GM18511 (cell line): ENCODE measurements around the gene NOTUM.

Experiments used
- ATAC-seq: cut with Tn5 transposase; IDR thresholded peaks from one replicate; pipeline ENCODE4 v1.9.1; 2021; ENCODE audit warnings: mild to moderate bottlenecking, moderate library complexity; ENCODE audit not compliant: unreplicated experiment

The NOTUM gene

DNA sequence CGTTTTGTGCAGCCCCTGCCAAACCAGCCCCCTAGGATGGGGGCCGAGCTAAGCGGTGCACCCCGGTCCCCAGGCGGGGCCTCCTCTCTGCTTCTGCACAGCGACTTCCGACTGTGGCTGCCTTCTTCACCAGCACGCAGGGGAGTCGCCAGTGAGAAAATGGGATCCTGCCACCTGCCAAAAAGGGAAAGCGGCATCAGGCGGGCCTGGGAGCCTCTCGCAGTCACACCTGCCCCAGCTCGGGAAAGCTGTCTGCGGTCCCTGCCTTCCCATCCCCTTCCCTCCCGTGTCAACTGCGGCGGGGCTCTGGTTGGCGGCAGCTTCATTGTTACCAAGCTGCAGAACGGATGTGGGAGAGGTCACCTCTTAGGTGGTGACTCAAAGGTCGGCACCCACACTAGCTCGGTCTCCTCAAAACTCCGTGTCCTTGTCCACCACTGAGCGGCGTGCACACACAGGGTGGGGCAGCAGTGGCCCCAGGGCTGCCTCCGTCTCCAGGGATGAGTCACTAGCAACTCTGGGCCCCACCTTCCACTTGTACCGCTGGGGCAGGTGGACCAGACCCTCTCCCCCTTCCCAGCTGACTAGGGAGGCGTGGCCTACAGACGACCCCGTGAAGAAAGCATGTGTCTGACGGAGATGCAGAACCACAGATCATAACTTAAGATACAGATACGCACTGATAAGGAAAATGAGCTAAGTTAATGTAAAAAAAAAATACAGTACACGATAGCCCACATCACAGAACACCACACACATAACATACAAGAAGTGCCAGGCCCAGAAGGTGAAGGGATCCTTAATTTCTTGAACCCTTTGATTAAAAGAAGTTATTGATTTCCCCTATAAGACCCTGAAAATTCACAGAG is 48.3 kb downstream of the NOTUM start:
- no peak for ATAC-seq

DNA sequence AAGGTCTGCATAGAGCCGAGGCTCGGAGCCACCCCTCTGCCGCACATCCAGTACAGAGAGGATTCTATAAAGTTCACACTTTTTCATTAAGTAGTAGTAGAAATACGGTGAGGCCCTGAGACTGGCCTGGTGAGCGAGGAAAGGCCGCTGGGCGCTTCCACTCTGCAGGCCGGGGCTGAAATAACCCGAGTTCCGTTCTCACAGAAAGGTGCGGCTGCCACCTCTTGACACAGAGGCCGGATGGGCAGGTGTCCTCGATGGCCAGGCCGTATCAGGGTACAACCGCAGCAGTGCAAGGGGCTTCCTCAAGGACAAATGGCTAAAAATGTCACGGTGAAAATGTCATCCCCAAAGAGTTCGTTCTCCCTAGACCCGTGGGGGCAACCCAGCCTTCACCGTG is 49.0 kb downstream of the NOTUM start:
- no peak for ATAC-seq

DNA sequence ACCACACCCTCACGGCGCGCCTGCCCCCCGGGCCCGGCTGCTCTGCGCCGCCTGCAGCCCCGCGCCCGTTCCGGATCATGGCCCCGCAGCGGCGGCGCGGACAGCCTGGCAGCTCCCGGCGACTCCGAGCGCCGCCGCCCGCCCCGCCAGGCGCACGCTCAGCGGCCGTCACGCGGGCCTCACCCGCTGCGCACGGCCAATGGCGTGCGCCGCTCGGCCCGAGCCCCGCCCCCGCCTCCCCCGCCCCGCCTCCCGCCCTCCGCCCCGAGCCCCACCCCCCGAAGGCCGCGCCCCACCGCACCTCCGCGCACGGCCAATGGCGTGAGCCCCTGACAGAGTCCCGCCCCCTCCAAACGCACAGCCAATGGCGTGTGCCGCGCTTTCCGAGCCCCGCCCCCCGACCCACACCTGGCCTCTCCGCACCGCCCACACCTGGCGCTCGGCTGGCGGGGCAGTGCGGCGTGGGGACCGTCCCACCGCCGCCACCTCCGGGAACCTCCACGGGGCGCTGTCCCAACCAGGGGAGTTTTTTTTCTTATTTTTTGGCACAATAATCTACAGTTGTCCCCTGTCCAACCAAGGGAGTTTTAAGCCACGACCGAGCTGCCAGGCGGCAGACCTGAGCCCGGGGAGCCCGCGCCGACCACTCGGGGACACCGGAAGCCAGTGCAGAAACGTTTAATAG is 49.6 kb downstream of the NOTUM start, which contains the start of gene PCYT2:
Gene PCYT2 (minus strand): TSS at position 123 of the 685 bp plus-strand sequence. CDS start 44 bp downstream, at position 79.
- ATAC-seq, result peak; percentile 78

DNA sequence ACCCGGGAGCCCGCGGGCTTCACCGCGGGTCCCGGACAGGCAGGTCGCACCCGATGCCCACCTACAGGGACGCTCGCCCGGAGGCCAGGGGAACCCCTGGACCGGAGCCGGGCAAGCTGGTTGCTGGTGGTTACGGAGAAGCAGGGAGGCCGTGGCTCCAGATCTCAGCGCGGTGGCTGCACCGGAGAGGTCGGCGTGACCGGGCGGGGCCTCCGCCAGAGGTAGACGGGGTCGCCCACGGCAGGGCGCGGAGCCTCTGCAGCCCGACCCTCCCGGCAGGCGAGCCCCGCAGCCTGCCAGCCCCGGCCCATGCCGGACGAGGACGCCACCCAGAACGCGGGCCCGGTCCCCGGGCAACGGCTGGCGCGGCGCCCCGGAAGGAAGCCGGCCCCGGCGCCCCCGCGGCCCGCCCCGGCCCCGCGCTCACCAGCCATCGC is 50.1 kb downstream of the NOTUM start:
- peak; percentile 51 for ATAC-seq

DNA sequence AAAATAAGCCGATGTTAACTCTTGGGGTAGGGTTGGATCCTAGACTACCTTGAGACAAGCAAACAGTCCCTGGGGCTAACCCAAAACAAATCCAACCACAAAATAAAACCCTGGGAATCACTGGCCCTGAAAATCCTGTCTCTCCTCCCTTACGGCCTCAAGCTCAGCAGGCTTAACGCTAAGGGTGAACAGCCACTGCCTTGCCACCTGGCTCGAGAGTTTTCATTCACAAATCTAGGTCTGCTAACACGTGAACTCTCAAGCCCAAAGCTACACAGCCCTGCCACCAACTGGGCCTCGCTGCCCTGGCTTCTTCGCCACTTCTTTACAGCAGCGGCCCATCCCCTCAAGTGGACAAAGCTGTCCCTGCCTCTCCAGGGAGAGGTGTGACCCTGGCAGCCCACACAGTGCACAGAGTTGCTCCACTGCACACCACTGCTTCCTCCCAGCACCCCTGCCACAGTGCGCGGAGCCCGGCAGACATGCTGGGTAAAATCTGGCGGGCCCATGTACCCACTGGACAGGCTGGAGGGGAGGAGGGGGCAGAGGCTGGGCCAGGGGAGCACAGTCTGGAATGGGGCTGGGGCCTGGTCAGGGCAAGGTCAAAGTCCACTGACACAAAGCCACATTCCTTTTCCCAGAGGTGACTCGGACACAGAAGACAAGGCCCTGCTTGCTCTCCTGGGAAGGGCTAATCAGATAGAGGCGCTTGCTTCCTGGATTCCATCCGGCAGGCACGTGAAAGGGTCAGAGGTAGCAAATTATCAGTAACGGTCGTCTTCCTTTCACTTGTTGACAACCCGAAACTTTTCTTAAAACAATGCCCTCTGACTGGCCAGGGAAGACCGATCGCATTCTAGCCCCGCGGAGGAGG is 50.8 kb downstream of the NOTUM start:
- ATAC-seq, result no peak

DNA sequence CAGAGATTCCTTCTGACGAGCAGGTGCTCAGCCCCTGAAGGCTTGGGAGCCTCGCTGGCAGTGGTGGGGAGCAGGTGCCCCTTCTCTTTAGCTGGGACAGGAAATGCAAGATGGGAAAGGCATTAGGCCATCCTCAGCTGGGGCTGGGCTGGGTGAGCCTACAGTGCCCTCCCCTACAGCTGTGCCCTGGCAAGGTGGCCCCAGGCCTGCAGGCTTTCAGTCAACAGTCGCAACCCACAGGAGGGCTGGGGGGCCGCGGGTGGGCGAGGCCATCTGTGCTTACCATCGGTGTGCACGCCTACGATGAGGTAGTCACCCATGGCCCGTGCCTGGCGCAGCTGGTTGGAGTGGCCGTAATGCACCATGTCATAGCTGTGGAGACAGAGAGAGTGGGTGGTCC is 51.8 kb downstream of the NOTUM start:
- ATAC-seq, result no peak

DNA sequence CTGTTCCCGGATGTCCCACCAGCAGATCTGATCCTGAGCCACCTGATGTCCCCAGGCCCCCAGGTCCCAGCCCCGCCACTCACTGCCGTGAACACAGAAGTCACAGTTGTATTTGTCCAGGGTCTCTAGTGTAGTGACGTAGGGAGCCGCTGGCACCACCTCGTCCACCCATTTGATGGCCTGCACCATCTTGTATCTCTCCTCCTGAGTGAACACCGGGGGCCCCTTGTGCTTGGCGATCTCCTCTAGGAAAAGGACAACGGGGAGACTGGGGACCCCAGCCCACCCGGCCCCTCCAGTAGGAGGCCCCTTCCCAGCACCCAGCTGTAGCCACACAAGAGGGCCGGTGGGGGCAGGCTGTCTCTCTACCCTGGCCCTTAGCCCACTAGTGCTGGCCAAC is 52.2 kb downstream of the NOTUM start:
- no peak for ATAC-seq

DNA sequence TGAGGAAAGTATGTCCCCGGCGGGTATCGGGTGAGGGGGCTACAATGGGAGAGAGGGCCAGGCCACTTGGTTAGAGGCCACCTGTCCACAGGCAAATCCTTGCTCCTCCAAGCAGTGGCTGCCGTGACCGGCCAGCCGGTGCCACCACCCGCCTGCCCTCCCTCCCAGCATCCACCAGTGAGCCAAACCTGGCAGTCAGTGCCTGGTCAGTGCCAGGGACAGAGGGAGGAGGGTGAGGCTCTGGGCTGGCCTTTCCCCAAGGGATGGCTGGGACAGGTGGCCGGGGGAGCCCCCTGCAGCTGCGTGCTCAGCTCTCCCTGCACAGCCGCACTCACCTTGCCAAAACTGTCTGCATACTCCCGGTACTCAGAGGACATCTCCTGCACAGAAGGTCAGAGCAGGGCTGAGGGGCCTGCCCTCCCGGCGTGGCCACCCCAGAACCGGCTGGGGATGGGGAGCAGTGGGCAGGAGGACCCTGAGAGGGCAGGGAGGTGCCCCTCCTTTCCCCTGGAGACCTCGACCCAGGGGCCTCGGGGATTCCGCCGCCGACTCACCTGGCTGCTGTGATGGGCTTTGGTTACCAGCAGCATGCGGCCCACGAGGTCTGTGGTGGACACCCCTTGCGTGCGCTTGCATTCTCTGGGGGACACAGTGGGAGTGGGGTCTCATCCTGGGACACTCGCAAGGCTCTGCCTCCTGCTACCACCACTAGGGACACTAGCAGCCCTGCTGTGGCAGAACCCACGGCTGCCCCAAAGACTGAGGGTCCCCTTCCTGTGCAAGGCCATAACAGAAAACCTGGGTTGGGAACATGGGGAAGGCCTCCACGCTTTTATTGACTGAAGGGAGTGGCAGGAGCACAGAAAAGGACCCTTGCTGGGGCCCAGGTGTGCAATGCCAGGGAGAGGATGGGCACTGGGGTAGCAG is 53.5 kb downstream of the NOTUM start:
- no peak for ATAC-seq

DNA sequence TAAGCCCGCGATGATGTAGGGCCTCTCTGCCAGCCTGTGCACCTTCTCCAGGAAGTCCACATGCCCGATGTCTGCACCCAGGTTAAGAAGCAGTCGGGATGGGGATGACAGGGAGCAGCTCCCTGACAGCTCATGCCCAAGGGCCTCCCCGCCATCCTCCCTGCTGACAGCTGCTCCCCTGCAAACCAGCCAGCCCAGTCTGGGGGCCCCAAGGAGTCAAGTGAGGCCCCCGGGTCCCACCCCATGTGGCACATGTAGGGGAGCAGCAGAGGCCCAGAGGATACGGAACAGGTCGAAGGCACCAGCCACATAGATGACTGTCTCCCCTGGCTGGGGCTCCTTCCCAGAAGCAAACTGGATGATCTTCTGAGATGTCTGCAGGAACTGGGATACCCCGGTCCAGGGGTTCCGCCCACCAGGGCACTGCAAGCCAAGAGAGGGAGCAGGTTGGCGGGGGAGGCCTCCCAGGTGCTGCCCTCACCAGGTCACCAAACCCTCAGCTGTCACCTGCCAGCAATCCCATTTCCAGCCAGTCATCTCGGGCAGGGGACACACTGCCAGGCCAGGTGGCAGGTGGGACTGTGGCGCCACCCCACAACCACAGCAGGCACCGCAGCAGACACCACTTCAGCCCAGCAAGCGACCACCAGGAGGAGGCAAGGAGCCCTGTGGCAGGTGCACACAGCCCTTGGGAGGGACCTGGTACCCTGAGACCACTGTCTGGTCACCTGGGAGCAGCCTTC is 54.3 kb downstream of the NOTUM start:
- ATAC-seq, result no peak

DNA sequence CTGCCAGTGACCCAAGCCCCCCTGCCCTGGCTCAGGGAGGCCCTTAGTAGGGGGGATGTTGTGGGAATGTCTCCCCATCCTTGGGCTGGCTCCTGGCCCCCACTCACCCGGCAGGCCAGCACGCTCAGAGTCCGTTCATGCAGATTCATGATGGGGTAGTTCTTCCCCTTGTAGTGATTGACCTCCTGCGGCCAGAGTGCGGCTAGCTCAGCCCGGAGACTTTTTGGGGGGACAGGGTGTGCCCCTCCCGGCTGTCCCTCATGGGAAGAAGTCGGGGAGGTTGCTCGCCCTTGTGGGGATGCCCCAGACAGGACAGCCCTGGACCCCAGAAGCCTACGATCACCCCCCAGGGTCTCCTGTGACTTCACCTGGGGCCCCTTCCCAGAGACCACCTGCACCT is 55.0 kb downstream of the NOTUM start:
- ATAC-seq, result no peak

DNA sequence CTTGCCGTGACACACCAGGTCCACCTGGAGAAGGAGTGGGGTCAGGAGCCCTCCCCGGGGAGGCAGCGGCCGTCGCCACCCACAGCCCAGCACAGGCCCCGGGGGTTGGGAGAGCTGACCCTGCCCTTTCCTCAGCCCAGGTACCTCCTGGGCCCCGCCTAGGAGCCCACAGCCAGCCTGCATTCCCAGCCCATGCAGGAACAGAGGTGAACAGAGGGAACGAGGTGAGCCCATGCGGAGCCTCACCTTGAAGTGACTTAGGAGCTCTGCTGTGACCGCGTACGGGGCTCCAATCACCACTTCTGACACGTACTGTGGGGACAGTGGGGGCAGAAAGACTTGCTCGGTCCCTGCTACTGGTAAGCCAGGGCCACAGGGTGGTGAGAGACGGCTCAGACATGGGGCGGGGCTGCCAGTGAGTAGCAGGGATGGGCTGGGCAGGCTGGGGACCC is 55.5 kb downstream of the NOTUM start:
- ATAC-seq, result no peak

DNA sequence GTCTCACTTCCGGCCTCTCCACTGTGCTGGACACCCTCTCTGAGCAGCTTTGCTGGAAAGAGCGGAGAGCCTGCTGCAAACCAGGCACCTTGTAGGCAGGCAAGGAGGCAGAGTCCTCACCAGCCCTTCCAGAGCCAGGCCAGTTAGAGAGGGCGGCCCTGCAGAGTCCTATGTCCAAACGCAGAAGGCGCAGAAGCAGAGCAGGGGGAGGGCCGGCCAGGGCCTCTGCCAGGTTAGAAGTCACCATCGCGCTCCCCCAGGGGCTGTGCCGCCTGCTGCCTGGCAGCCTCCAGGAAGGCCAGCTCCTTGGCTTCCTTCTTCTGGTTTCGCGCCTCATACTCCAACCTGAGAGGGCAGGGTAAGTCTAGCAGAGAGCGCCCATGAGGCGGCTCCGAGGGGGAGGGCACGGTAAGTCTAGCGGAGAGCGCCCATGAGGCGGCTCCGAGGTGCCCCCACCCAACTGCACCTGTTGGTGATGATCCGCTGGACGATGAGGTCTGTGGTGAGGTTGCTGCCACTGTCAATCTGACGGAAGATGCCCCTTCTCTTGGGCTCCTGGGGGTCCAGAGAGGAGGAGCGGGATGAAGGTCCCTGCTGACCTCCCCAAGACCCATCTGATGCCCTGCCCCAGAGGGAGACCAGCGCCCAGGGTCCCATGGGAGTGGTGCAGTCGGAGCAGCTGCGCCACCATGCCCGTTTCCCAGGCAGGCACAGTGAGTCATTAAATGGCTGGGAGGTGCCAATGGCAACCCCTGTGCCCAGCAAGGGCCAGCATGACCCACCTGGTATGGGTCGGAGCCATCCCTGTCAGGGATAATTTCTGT is 56.2 kb downstream of the NOTUM start:
- ATAC-seq, result no peak

DNA sequence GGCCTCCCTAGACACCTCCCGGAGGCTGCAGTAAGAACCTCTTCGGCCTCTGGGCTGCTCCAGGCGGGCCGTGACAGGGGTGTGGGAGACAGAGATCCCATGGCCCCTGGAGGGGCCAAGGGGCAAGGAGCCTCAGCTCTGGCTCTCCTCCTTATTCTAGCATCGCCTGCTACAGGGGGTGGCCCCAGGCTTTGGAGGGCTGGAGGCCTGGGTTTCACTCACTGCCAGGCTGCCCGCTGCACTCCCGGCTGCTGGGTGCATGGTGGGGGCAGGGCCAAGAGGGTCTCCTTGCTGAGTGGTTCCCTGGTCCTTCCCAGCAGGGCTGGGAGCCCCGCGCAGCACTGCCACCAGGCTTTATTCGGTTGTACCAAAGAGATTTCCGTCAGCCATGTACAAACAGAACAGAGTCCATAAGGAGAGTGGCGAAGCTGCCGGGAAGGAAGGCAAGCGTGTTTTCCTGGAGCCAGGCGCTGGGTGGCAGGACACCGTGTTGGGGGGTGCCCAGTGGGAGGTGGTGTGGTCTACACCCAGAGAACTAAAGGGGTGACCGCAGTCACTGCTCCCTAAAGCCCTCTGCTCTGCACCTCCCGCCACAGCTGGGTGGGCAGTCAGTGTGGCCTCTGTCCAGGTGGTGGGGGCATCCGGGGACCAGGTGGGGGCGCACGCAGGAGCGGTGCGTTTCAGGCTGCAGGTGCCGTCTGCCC is 56.9 kb downstream of the NOTUM start:
- no peak for ATAC-seq

DNA sequence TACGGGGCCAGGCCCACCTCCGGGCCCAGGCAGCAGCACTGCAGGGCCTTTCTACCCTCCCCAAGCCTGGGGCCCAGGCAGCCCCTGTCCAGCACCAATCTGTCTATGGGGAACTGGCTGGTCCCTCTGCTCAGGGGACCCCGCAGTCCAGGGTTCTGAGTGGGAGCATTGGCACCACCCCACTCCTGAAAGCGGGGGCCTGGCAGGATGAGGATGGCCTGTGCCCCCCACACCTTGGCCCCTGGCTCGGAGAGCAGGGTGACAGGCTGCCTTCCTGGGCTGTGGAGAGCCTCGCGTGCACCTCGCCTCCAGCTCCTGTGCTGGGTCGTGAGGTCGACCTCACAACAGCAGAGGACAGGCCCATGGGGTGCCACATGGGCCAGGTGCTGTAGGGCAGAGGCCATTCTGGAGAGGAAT is 57.6 kb downstream of the NOTUM start:
- no peak for ATAC-seq

DNA sequence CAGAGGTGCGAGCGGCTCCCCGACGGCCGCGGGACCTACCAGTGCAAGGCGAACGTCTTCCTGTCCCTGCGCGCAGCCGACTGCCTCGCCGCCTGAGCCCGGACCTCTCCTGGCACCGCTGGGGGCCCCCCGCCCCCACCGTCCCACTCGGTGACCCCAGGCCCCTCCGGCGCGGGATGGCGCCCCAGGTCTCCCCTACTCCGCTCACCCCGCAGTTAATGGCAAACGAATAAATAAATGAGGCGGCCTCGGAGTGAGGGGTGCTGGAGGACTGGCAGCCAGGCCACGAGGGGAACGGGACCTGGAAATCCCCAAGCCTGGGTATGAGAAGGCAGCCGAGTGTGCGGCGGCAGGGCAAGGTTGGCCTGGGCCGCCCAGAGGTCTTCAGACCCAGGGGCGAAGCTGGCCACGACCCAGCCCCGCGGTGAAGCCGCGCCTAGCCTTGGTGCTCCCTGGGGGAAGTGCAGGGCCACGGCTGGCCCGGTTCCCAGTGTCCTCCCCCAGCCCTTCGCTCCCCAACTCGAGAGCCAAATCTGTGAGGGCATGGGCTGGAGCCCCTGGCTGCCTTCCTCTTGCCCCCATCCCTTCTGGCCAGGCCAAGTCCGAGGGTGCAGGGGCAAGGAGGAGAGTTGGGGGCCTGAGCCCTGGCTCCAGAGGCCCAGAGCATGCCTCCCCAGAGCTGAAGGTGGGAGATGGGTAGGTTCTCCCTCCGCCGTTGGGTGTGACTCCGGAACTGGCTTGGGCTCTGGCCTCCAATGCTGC is 58.2 kb downstream of the NOTUM start:
- no peak for ATAC-seq
